ENCODE measurements around the gene NDUFS5. TPM values are rescaled to one million over a fixed set of nuclear protein-coding genes. Genes with fewer than 3 reads are reported as not detected.

The NDUFS5 gene
- total and polyA plus RNA-seq, 7 donors = 276 to 910 (median 407) TPM

DNA sequence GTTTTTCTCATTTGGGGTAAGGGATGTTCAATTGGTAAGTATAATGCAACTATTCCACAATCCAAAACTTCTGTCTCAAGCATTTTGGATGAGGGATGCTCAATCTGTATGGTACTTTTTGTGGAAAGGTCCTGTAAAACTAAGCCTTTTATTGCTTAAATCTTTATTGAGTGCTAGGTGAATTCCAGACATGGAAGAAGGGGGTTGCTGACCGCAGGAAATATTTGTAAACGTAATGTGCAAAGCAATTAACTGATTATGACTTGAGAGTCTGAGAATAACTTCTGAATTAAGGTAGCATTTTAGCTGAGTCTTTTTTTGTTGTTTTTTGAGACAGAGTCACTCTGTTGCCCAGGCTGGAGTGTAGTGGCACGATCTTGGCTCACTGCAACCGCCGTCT is 32.0 kb upstream of the NDUFS5 start:
- intact Hi-C loops (cut with DNase I) = loop anchor here in 1 of 2 donors (5.0 kb wide), 1 partner anchor 122 kb away; the partner anchor contains the start of gene MYCBP
- TF ChIP-seq CTCF (IDR thresholded peaks at IDR 0.05) = no peak
- Histone ChIP-seq H3K27ac (no peak overlapping the region), H3K4me1 (peaks cover 33% of the 10 kb centered on the region), H3K4me3 (no peak overlapping the region), H3K9me3 (no peaks in the 10 kb centered on the region), H3K27me3 (ENCODE audit: insufficient read depth in 3 of 3, low read length in 2 of 3) (no peaks in the 10 kb centered on the region), H3K36me3 (ENCODE audit: insufficient read depth in 1 of 2, low read depth in 1 of 2) (peaks cover 0 to 29% of the 10 kb centered on the region in 2 donors)
- ATAC-seq (no peak), DNase-seq (no peak)
- WGBS, 3 donors = 85 to 88% (median 86%) methylated on average over 5 of the region's 5 CpGs

- Histone ChIP-seq H3K4me3 (no peak overlapping the region), H3K27ac (peak overlapping the region; percentile 21), H3K4me1 (peaks cover 32% of the 10 kb centered on the region), H3K27me3 (ENCODE audit: insufficient read depth in 3 of 3, low read length in 2 of 3) (no peaks in the 10 kb centered on the region), H3K36me3 (ENCODE audit: insufficient read depth in 1 of 2, low read depth in 1 of 2) (peaks cover 10 to 60% of the 10 kb centered on the region in 2 donors), H3K9me3 (no peaks in the 10 kb centered on the region)
- peak in 1 of 4 donors; percentile 21 for ATAC-seq
- no peak for TF ChIP-seq CTCF (IDR thresholded peaks at IDR 0.05)
- intact Hi-C loops (cut with DNase I) = no loop called here
- 55 to 69% (median 66%) methylated on average over 4 of the region's 4 CpGs for WGBS, 3 donors
- DNase-seq = no peak
These were observed 28.9 kb upstream of the NDUFS5 start for GRCh38 chr1:38997034-38997900.

GRCh38 chr1:38997901-38998190 is 28.3 kb upstream of the NDUFS5 start:
- H3K27ac ChIP-seq = no peak overlapping the region
- H3K36me3 ChIP-seq (ENCODE audit: insufficient read depth in 1 of 2, low read depth in 1 of 2) = peaks cover 10 to 66% of the 10 kb centered on the region in 2 donors
- ATAC-seq (peak in 1 of 4 donors; percentile 24), DNase-seq (no peak)
- no peak for TF ChIP-seq CTCF (IDR thresholded peaks at IDR 0.05)
- H3K4me3 ChIP-seq = no peak overlapping the region
- H3K9me3 ChIP-seq = no peaks in the 10 kb centered on the region
- 25 to 40% (median 28%) methylated on average over 3 of the region's 3 CpGs for WGBS, 3 donors
- H3K27me3 ChIP-seq (ENCODE audit: insufficient read depth in 3 of 3, low read length in 2 of 3) = no peaks in the 10 kb centered on the region
- intact Hi-C loops (cut with DNase I) = no loop called here
- peaks cover 27% of the 10 kb centered on the region for H3K4me1 ChIP-seq

DNA sequence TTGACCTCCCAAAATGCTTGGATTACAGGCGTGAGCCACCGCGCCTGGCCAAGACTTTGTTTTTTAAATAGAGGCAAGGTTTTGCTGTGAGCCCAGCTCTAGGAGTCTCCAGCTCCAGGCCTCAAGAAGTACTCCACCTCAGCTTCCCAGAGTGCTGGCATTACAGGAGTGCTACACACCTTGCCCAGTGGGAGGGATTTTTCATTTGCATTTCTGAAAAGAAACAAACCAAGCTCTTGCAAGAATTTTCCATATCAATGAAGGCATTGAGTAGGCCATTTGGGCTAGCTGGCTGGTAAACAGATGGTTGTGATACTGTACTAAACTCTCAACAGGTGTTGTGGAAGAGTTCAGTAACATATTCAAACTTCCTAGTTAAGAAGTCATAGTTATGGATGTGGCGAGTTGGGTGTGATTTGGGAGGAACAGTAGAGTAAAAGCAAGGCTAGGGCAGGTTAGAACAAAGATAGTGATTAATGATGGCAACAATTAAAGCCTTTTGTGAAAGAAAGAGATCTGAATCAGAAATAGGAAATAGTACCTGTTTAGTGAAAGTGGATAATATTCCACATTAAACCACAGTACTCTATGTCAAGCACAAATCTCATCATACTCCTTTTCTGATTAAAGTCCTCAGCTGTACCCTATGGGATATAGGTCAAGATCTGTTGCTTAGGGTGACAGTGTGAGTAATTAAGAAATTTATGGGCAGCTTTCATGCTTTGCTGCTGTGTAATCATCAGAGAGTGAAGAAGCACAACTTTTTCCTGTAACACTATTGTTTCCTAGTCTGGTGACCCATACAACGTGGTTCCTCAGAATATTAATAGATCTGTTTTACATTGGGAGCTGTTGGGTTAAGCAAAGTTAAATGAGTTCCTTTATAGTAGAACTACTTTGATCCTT is 24.4 kb upstream of the NDUFS5 start:
- intact Hi-C loops (cut with DNase I) = no loop called here
- no peaks in the 10 kb centered on the region for H3K27me3 ChIP-seq (ENCODE audit: insufficient read depth in 3 of 3, low read length in 2 of 3)
- WGBS, 3 donors = 80 to 88% (median 86%) methylated on average over 5 of the region's 5 CpGs
- ATAC-seq = no peak
- DNase-seq = no peak
- no peaks in the 10 kb centered on the region for H3K9me3 ChIP-seq
- no peak for TF ChIP-seq CTCF (IDR thresholded peaks at IDR 0.05)
- H3K36me3 ChIP-seq (ENCODE audit: insufficient read depth in 1 of 2, low read depth in 1 of 2) = peaks cover 18 to 94% of the 10 kb centered on the region in 2 donors
- no peak overlapping the region for H3K4me3 ChIP-seq
- peaks cover 15% of the 10 kb centered on the region for H3K4me1 ChIP-seq
- H3K27ac ChIP-seq = no peak overlapping the region
